Measurements from ENCODE around the gene CAV2.

DNA sequence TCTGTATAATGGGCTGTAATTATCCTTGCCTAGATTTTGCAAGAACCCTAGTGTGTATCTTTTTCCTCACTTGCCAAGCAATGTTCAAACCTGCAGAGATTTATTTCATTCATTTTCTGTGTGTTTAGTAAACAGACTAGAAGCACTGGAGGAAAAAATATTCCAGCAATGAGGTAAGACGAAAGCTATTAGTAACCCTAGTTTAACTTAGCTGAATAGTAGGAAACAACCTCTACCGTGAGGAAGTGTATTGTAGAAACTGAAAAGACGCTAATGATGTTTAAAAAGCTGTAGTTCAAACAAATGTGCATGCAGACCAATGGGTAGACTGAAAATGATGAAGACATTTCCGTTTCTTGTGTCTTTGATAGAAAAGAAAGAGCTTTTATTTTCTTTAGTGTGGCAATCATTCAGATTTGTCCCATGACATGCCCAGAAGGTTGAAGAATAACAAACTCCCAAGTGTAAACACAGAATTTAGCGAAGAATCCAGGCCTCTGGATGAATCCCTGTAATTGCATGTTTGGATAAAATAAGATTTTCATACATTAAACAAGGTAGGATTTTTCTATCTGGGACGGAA is 46.0 kb downstream of the CAV2 start:
- TF ChIP-seq RAD21 (IDR thresholded peaks at IDR 0.05; ENCODE audit: low read depth) (no peak), FOXM1 (IDR thresholded peaks at IDR 0.05; ENCODE audit: borderline replicate concordance, low read depth) (no peak), USF1 (IDR thresholded peaks at IDR 0.05) (no peak)

Measured in Ishikawa (cell line).